Spleen (tissue), 11 donors: ENCODE measurements around the gene RASSF5. TPM values are rescaled to one million over a fixed set of nuclear protein-coding genes. Genes with fewer than 3 reads are reported as not detected.
"Not testable (repeated sequence)": the region's sequence is repeated elsewhere in the genome, so short reads cannot be mapped to it uniquely, and the experiment has no call there.

Experiments used
- DNase-seq: peaks from one replicate; pipeline ENCODE4 v3.0.0-alpha.2; 2020
- H3K27ac ChIP-seq, 8 donors: fragments of 200-600 bp; sonication (generic) in 7 of 8; 1 replicate in 4 of 8; 2 replicates in 4 of 8; pipeline versions ENCODE4 v1.5.0 to v1.8.0; 2016 to 2021; ENCODE audit warnings: inconsistent platforms in 4 of 8, mild to moderate bottlenecking in 4 of 8, moderate library complexity in 1 of 8
- H3K27me3 ChIP-seq, 7 donors: fragments of 200-600 bp; sonication (generic) in 6 of 7; replicated peaks in 1 of 7; 1 replicate in 4 of 7; 2 replicates in 3 of 7; pipeline versions ENCODE4 v1.5.0 to v1.8.0; 2016 to 2021; ENCODE audit warnings: inconsistent platforms in 3 of 7, mild to moderate bottlenecking in 1 of 7
- H3K36me3 ChIP-seq, 6 donors: fragments of 200-600 bp; sonication (generic) in 5 of 6; 1 replicate in 4 of 6; 2 replicates in 2 of 6; pipeline versions ENCODE4 v1.5.0 to v1.8.0; 2016 to 2021; ENCODE audit warnings: inconsistent platforms in 2 of 6
- H3K4me1 ChIP-seq, 6 donors: fragments of 200-600 bp; sonication (generic) in 5 of 6; 1 replicate in 3 of 6; 2 replicates in 3 of 6; pipeline versions ENCODE4 v1.5.0 to v1.8.0; 2016 to 2021; ENCODE audit warnings: inconsistent platforms in 3 of 6
- H3K4me3 ChIP-seq, 8 donors: fragments of 200-600 bp; sonication (generic) in 7 of 8; 1 replicate in 4 of 8; 2 replicates in 4 of 8; pipeline versions ENCODE4 v1.5.0 to v1.8.0; 2016 to 2021; ENCODE audit warnings: inconsistent platforms in 4 of 8, mild to moderate bottlenecking in 4 of 8, moderate library complexity in 2 of 8
- H3K9me3 ChIP-seq, 8 donors: fragments of 200-600 bp; sonication (generic) in 7 of 8; 1 replicate in 4 of 8; 2 replicates in 4 of 8; pipeline versions ENCODE4 v1.5.0 to v1.8.0; 2016 to 2021; ENCODE audit warnings: inconsistent platforms in 4 of 8
- CTCF ChIP-seq, 11 experiments: fragments of 200-600 bp in 7 of 11; fragments of 450-650 bp in 4 of 11; sonication (generic) in 4 of 11; IDR thresholded peaks in 8 of 11; conservative IDR thresholded peaks in 3 of 11; 1 replicate in 7 of 11; 2 replicates in 4 of 11; pipeline versions ENCODE4 v1.4.0 to v1.8.0; 2016 to 2021; ENCODE audit warnings: antibody characterized with exemption in 11 of 11, inconsistent platforms in 4 of 11, mild to moderate bottlenecking in 1 of 11
- POLR2A ChIP-seq, 3 donors: fragments of 450-650 bp; IDR thresholded peaks; one replicate each; pipeline ENCODE4 v1.5.1; 2017; ENCODE audit warnings: antibody characterized with exemption in 3 of 3, mild to moderate bottlenecking in 1 of 3
- POLR2AphosphoS5 ChIP-seq, 3 donors: sonication (generic); formaldehyde crosslinking; IDR thresholded peaks; one replicate each; pipeline ENCODE4 v1.5.1; 2017; ENCODE audit warnings: antibody characterized with exemption in 3 of 3
- WGBS, 5 donors: extraction: QIAGEN DNeasy Blood & Tissue Kit in 3 of 5; methylation state at CpG; one replicate each; pipeline versions ENCODE4 v1.1.5 to v1.1.7; 2013 to 2018; 5-methylcytosine and 5-hydroxymethylcytosine counted together
- intact Hi-C: fragments of 100-400 bp; cut with DNase I; formaldehyde crosslinking; loops from one replicate; pipeline ENCODE4 v1.15.0; 2023; ENCODE audit warnings: low total_unique reads
- polyA plus RNA-seq, 3 donors: library from polyadenylated mRNA; stranded (reverse); fragments of 200-250 nt; gene quantifications; one replicate each; pipeline ENCODE4 v1.2.1, GENCODE V29; 2013
- total RNA-seq, 7 donors: library from RNA; depleted of rRNA in 3 of 7; stranded (reverse); fragments of >200 nt in 3 of 7; fragmentation: NEBNext Ultra II Directional in 4 of 7; extraction: Animal tissue kit (Norgen Biotek cat#: 25700) in 4 of 7; gene quantifications; one replicate each; pipeline versions ENCODE4 v1.1.0 to v1.2.1, GENCODE V29; 2016 to 2021
- donor health status: healthy with polysubstance abuse.
- donor health status: DM: no; HTN: no; CAD: no; lungs with moderate emphysema.
- donor health status: DM: no; HTN: no; CAD: no.
- donor health status: Bipolar disorder and iron deficiency.
- donor health status: healthy.
- donor health status: DM: no; HTN: no; CAD: no.
- donor health status: DM: yes; HTN: yes; CAD: no.

RASSF5 gene
- total and polyA plus RNA-seq, 10 donors, result 32.2 to 168 (median 127) TPM

- 37 to 60% (median 48%) methylated on average over 4 of the region's 4 CpGs for WGBS, 5 donors
- H3K36me3 ChIP-seq, result peaks cover 3 to 67% (median 45%) of the 10 kb centered on the region in 6 donors
- DNase-seq, result no peak
- no peak overlapping the region for H3K27ac ChIP-seq
- no peaks in the 10 kb centered on the region for H3K9me3 ChIP-seq
- H3K4me3 ChIP-seq, result no peak overlapping the region
- TF ChIP-seq POLR2A (IDR thresholded peaks at IDR 0.05) (no peak), CTCF (IDR thresholded peaks at IDR 0.05 in 8 of 11, conservative IDR thresholded peaks at IDR 0.05 in 3 of 11) (no peak), POLR2AphosphoS5 (IDR thresholded peaks at IDR 0.05) (no peak)
- intact Hi-C loops, result no loop called here
- H3K4me1 ChIP-seq, result peaks cover 7 to 43% (median 14%) of the 10 kb centered on the region in 6 donors
- H3K27me3 ChIP-seq, result no peaks in the 10 kb centered on the region
Measured at GRCh38 chr1:206609229-206609991, 102.1 kb downstream of the RASSF5 start.

- no peaks in the 10 kb centered on the region for H3K9me3 ChIP-seq
- no peaks in the 10 kb centered on the region for H3K27me3 ChIP-seq
- intact Hi-C loops, result no loop called here
- H3K4me1 ChIP-seq, result peaks cover 7 to 43% (median 14%) of the 10 kb centered on the region in 6 donors
- H3K4me3 ChIP-seq, result peak within 1 kb of the TSS; percentile 58 to 88 (median 68)
- TF ChIP-seq POLR2A (IDR thresholded peaks at IDR 0.05) (peak in 2 of 3 donors; percentile 47 to 87), POLR2AphosphoS5 (IDR thresholded peaks at IDR 0.05) (peak; percentile 82 to 94 (median 85)), CTCF (IDR thresholded peaks at IDR 0.05 in 8 of 11, conservative IDR thresholded peaks at IDR 0.05 in 3 of 11) (peak; percentile 97 to 100 (median 100))
- WGBS, 5 donors, result 7 to 12% (median 9%) methylated on average over 29 to 48 of the region's 48 CpGs
- DNase-seq, result peak; percentile 99
- H3K36me3 ChIP-seq, result peaks cover 0 to 38% (median 21%) of the 10 kb centered on the region in 6 donors
- peak within 1 kb of the TSS; percentile 62 to 88 (median 81) for H3K27ac ChIP-seq
Measured at GRCh38 chr1:206612129-206612876, 105.0 kb downstream of the RASSF5 start, which contains the start of gene EIF2D. Gene EIF2D, minus strand, starts transcription at chr1:206612465. Its CDS starts 123 bp downstream, at chr1:206612342.

GRCh38 chr1:206626396-206626795 lies 119.1 kb downstream of the RASSF5 start:
- H3K27me3 ChIP-seq, intact Hi-C loops, H3K4me1 ChIP-seq, H3K36me3 ChIP-seq, DNase-seq, H3K27ac ChIP-seq, H3K9me3 ChIP-seq, H3K4me3 ChIP-seq: not testable (repeated sequence)
- WGBS, 5 donors, result 89 to 98% (median 96%) methylated on average over 2 of the region's 2 CpGs

- 0 to 100% (median 0%) methylated on average over 1 of the region's 1 CpG for WGBS, 5 donors
- H3K4me1 ChIP-seq, result peaks cover 0 to 8% (median 0%) of the 10 kb centered on the region in 6 donors
Measured at GRCh38 chr1:206628916-206629315, 121.6 kb downstream of the RASSF5 start.

More at GRCh38 chr1:206628916-206629315, 121.6 kb downstream of the RASSF5 start:
- Histone ChIP-seq H3K9me3 (peaks cover 0 to 7% (median 0%) of the 10 kb centered on the region in 8 donors), H3K27ac (no peak overlapping the region), H3K27me3 (no peaks in the 10 kb centered on the region), H3K4me3 (no peak overlapping the region), H3K36me3 (no peaks in the 10 kb centered on the region)
- TF ChIP-seq POLR2AphosphoS5 (IDR thresholded peaks at IDR 0.05), result no peak
- TF ChIP-seq CTCF (IDR thresholded peaks at IDR 0.05 in 8 of 11, conservative IDR thresholded peaks at IDR 0.05 in 3 of 11), result no peak
- no peak for TF ChIP-seq POLR2A (IDR thresholded peaks at IDR 0.05)
- intact Hi-C loops, result no loop called here
- DNase-seq, result no peak
